GM21515 (cell line): Measurements from ENCODE around the gene NUAK2.

Experiments
- ATAC-seq: cut with Tn5 transposase; IDR thresholded peaks from one replicate; pipeline ENCODE4 v1.9.1; 2021; ENCODE audit not compliant: unreplicated experiment

Gene NUAK2

GRCh38 chr1:205346956-205347574, 25.5 kb upstream of the NUAK2 start:
- ATAC-seq: no peak

GRCh38 chr1:205345761-205346160, 24.2 kb upstream of the NUAK2 start:
- ATAC-seq: no peak

- ATAC-seq: no peak
These were observed 22.8 kb upstream of the NUAK2 start for GRCh38 chr1:205344066-205344928.

- ATAC-seq: no peak
These were observed 22.0 kb upstream of the NUAK2 start for GRCh38 chr1:205343431-205344065.

GRCh38 chr1:205342986-205343385, 21.4 kb upstream of the NUAK2 start:
- no peak for ATAC-seq

GRCh38 chr1:205340676-205341075, 19.1 kb upstream of the NUAK2 start:
- ATAC-seq: no peak

- no peak for ATAC-seq
These were observed 18.2 kb upstream of the NUAK2 start for GRCh38 chr1:205339717-205340116.

- no peak for ATAC-seq
These were observed 17.7 kb upstream of the NUAK2 start for GRCh38 chr1:205339197-205339702.

GRCh38 chr1:205338011-205338410, 16.5 kb upstream of the NUAK2 start:
- no peak for ATAC-seq

GRCh38 chr1:205337481-205337880, 15.9 kb upstream of the NUAK2 start:
- ATAC-seq: no peak

GRCh38 chr1:205335692-205336091, 14.1 kb upstream of the NUAK2 start:
- ATAC-seq: no peak

- no peak for ATAC-seq
These were observed 10.7 kb upstream of the NUAK2 start for GRCh38 chr1:205332015-205332791.

GRCh38 chr1:205330150-205330549, 8.6 kb upstream of the NUAK2 start:
- ATAC-seq: no peak

GRCh38 chr1:205329719-205330118, 8.2 kb upstream of the NUAK2 start:
- ATAC-seq: no peak

- no peak for ATAC-seq
These were observed 6.9 kb upstream of the NUAK2 start for GRCh38 chr1:205328476-205328875.

- no peak for ATAC-seq
These were observed 5.4 kb upstream of the NUAK2 start for GRCh38 chr1:205326812-205327466.

GRCh38 chr1:205325334-205325884, 3.9 kb upstream of the NUAK2 start:
- ATAC-seq: no peak

- ATAC-seq: no peak
These were observed 3.2 kb upstream of the NUAK2 start for GRCh38 chr1:205324781-205325180.

GRCh38 chr1:205323794-205324193, 2.2 kb upstream of the NUAK2 start:
- ATAC-seq: no peak

GRCh38 chr1:205321959-205322283, 376 bp upstream of the NUAK2 start:
- no peak for ATAC-seq
